ENCODE measurements around the gene UNC79.

DNA sequence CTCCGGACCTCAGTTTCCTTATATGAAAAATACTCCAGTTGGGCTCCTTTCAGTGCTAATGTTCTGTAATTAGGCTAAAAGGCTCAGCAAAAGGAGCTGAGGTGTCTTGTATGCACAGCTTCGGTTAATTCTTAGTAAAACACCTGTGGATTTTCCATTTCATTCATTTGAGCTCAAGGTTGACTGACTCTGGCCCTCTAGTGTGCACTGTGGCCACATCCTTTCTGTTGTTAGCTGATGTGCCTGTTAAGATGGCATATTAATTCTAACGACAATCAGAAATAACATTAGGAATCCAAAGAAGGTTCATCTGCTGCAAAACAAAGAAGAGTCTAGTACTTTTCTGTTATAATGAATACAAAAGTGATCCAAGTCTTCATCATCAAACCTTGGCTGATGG lies 45.6 kb downstream of the UNC79 start:
- no peak for TF ChIP-seq POLR2A (IDR thresholded peaks at IDR 0.05)
- TF ChIP-seq, protein P1, sequence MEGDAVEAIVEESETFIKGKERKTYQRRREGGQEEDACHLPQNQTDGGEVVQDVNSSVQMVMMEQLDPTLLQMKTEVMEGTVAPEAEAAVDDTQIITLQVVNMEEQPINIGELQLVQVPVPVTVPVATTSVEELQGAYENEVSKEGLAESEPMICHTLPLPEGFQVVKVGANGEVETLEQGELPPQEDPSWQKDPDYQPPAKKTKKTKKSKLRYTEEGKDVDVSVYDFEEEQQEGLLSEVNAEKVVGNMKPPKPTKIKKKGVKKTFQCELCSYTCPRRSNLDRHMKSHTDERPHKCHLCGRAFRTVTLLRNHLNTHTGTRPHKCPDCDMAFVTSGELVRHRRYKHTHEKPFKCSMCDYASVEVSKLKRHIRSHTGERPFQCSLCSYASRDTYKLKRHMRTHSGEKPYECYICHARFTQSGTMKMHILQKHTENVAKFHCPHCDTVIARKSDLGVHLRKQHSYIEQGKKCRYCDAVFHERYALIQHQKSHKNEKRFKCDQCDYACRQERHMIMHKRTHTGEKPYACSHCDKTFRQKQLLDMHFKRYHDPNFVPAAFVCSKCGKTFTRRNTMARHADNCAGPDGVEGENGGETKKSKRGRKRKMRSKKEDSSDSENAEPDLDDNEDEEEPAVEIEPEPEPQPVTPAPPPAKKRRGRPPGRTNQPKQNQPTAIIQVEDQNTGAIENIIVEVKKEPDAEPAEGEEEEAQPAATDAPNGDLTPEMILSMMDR (IDR thresholded peaks at IDR 0.05) = no peak

Data from Peyer's patch (tissue), 4 donors.